Smooth muscle cell (in vitro differentiated cells): ENCODE measurements around the gene IL3RA. TPM values are rescaled to one million over a fixed set of nuclear protein-coding genes. Genes with fewer than 3 reads are reported as not detected.

ENCODE experiments used
- DNase-seq: peaks from one replicate; lab custom pipeline; 2025; ENCODE audit not compliant: unreplicated experiment; lab: John Stamatoyannopoulos, UW
- H2AFZ ChIP-seq: fragments of 200-600 bp; sonication (generic); 2 replicates; pipeline ENCODE4 v1.6.0; 2016; ENCODE audit warnings: antibody characterized with exemption, low read depth, mild to moderate bottlenecking
- H3F3A ChIP-seq: fragments of 200-600 bp; sonication (generic); 2 replicates; pipeline ENCODE4 v1.6.0; 2017; ENCODE audit warnings: antibody characterized with exemption, low read depth
- H3K27ac ChIP-seq: fragments of 200-600 bp; sonication (generic); 2 replicates; pipeline ENCODE4 v1.5.1; 2016; ENCODE audit warnings: low read depth, mild to moderate bottlenecking
- H3K27me3 ChIP-seq: fragments of 200-600 bp; sonication (generic); 2 replicates; pipeline ENCODE4 v1.6.1; 2016; ENCODE audit warnings: low read depth, mild to moderate bottlenecking
- H3K36me3 ChIP-seq: fragments of 200-600 bp; sonication (generic); 2 replicates; pipeline ENCODE4 v1.5.1; 2016; ENCODE audit warnings: low read depth
- H3K4me1 ChIP-seq: fragments of 200-600 bp; sonication (generic); 2 replicates; pipeline ENCODE4 v1.5.1; 2016; ENCODE audit warnings: low read depth
- H3K4me2 ChIP-seq: fragments of 200-600 bp; sonication (generic); 2 replicates; pipeline ENCODE4 v1.6.0; 2016; ENCODE audit warnings: mild to moderate bottlenecking
- H3K4me3 ChIP-seq: fragments of 200-600 bp; sonication (generic); 2 replicates; pipeline ENCODE4 v1.5.1; 2016; ENCODE audit warnings: mild to moderate bottlenecking
- H3K79me2 ChIP-seq: fragments of 200-600 bp; sonication (generic); 2 replicates; pipeline ENCODE4 v1.6.0; 2016; ENCODE audit warnings: low read depth, mild to moderate bottlenecking
- H3K9ac ChIP-seq: fragments of 200-600 bp; sonication (generic); 2 replicates; pipeline ENCODE4 v1.6.0; 2016; ENCODE audit warnings: low read depth
- H3K9me3 ChIP-seq: fragments of 200-600 bp; sonication (generic); replicated peaks from 2 replicates; pipeline ENCODE4 v1.5.1; 2016; ENCODE audit warnings: low read depth
- H4K20me1 ChIP-seq: fragments of 200-600 bp; sonication (generic); 2 replicates; pipeline ENCODE4 v1.6.0; 2016; ENCODE audit warnings: low read depth
- WGBS: methylation state at CpG from one replicate; pipeline ENCODE4 v1.1.7; 2016; ENCODE audit warnings: low lambda C conversion rate; 5-methylcytosine and 5-hydroxymethylcytosine counted together
- polyA plus RNA-seq: library from polyadenylated mRNA; unstranded; fragments of >200 nt; fragmentation: Nextera tagmentation; extraction: Ambion mirVana; gene quantifications from 2 replicates; pipeline ENCODE4 v1.2.1, GENCODE V29; 2016
- total RNA-seq: library from RNA; depleted of rRNA; stranded (reverse); fragments of >200 nt; gene quantifications from 2 replicates; pipeline ENCODE4 v1.2.3, GENCODE V29; 2014
- TF ChIP-seq, protein P1 (sequence below): fragments of 200-600 bp; sonication (generic); IDR thresholded peaks from 2 replicates; pipeline ENCODE4 v1.5.1; 2017; ENCODE audit warnings: borderline replicate concordance, mild to moderate bottlenecking, antibody characterized with exemption; ENCODE audit not compliant: insufficient read depth, poor library complexity, severe bottlenecking

IL3RA gene
- total and polyA plus RNA-seq, 2 experiments from 2014 or later, result 0.24 TPM; not detected in 1

DNA sequence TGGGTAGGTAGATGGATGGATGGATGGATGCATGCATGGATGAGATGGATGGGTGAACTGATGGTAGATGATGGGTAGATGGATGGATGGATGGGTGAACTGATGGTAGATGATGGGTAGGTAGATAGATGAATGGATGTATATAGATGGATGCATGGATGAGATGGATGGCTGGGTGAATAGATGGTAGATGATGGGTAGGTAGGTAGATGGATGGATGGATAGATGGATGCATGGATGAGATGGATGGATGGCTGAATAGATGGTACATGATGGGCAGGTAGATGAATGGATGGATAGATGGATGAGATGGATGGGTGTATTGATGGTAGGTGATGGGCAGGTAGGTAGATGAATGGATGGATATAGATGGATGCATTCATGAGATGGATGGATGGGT is 70.5 kb downstream of the IL3RA start:
- H3K4me1 ChIP-seq, result no peaks in the 10 kb centered on the region

GRCh38 chrX:1411326-1411725 is 74.7 kb downstream of the IL3RA start:
- Histone ChIP-seq H3K4me3 (no peak overlapping the region), H3K27ac (no peak overlapping the region), H3K36me3 (no peaks in the 10 kb centered on the region), H2AFZ (no peak overlapping the region), H3K4me1 (no peaks in the 10 kb centered on the region), H3K27me3 (no peaks in the 10 kb centered on the region), H4K20me1 (no peaks in the 10 kb centered on the region), H3K9ac (no peak overlapping the region), H3K9me3 (no peaks in the 10 kb centered on the region), H3F3A (no peaks in the 10 kb centered on the region), H3K79me2 (no peaks in the 10 kb centered on the region), H3K4me2 (no peak overlapping the region)
- TF ChIP-seq, protein P1, sequence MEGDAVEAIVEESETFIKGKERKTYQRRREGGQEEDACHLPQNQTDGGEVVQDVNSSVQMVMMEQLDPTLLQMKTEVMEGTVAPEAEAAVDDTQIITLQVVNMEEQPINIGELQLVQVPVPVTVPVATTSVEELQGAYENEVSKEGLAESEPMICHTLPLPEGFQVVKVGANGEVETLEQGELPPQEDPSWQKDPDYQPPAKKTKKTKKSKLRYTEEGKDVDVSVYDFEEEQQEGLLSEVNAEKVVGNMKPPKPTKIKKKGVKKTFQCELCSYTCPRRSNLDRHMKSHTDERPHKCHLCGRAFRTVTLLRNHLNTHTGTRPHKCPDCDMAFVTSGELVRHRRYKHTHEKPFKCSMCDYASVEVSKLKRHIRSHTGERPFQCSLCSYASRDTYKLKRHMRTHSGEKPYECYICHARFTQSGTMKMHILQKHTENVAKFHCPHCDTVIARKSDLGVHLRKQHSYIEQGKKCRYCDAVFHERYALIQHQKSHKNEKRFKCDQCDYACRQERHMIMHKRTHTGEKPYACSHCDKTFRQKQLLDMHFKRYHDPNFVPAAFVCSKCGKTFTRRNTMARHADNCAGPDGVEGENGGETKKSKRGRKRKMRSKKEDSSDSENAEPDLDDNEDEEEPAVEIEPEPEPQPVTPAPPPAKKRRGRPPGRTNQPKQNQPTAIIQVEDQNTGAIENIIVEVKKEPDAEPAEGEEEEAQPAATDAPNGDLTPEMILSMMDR, result no peak
- DNase-seq, result no peak
- 86% methylated on average over 12 of the region's 12 CpGs for WGBS

More for the DNA sequence above, 70.5 kb downstream of the IL3RA start:
- Histone ChIP-seq H3K9me3 (no peaks in the 10 kb centered on the region), H2AFZ (no peak overlapping the region), H3F3A (no peaks in the 10 kb centered on the region), H3K4me3 (no peak overlapping the region), H3K4me2 (no peak overlapping the region), H3K36me3 (no peaks in the 10 kb centered on the region), H3K9ac (no peak overlapping the region), H3K27ac (no peak overlapping the region), H3K27me3 (no peaks in the 10 kb centered on the region), H3K79me2 (no peaks in the 10 kb centered on the region), H4K20me1 (no peaks in the 10 kb centered on the region)
- TF ChIP-seq, protein P1, result no peak
- DNase-seq, result no peak

DNA sequence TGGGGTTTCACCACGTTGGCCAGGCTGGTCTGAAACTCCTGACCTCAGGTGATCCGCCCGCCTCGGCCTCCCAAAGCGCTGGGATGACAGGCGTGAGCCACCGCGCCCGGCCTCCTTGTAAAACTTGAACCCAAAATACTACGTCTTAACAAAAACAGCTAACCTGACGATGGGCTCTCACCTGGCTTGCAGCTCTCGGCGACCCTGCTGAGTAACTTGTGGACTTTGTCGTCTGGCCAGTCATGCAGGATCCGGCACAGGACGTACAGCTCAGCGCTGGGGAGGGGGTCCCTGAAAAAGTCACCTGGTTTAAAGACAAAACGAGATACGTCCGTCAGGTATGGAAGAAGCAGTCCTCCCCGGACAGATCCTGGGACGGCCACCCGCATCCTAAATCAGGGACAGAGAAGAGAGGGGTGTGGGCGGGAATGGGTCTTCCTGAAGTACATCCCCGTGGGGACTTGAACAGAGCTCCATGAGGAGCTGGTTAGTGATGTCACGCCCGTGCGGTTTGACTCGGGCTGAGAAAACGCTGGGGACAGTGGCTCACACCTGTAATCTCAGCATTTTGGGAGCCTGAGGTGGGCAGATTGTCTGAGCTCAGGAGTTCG is 76.1 kb downstream of the IL3RA start:
- H4K20me1 ChIP-seq, result no peaks in the 10 kb centered on the region
- no peak overlapping the region for H3K9ac ChIP-seq
- H3K9me3 ChIP-seq, result no peaks in the 10 kb centered on the region
- no peaks in the 10 kb centered on the region for H3K27me3 ChIP-seq
- no peaks in the 10 kb centered on the region for H3K36me3 ChIP-seq
- TF ChIP-seq, protein P1, result no peak
- no peak overlapping the region for H2AFZ ChIP-seq
- H3K4me1 ChIP-seq, result no peaks in the 10 kb centered on the region
- no peak overlapping the region for H3K4me2 ChIP-seq
- no peaks in the 10 kb centered on the region for H3K79me2 ChIP-seq
- no peak for DNase-seq
- no peak overlapping the region for H3K4me3 ChIP-seq
- no peak overlapping the region for H3K27ac ChIP-seq
- no peaks in the 10 kb centered on the region for H3F3A ChIP-seq
- WGBS, result 92% methylated on average over 31 of the region's 31 CpGs

DNA sequence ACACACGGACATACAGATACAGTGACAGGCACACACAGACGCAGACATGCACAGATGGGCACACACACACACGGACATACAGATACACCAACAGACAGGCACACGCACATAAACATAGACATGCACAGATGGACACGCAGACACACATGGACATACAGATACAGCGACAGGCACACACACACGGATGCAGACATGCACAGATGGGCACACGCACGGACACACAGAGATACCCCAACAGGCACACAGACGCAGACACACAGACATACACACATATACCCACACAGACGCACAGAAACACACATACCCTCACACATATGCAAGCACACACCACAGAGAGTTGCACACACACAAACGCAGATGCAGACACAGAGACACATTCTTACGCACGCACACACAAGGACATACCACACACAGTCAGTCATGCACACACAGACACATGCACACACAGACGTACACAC is 79.8 kb downstream of the IL3RA start:
- TF ChIP-seq, protein P1, result no peak
- H4K20me1 ChIP-seq, result no peaks in the 10 kb centered on the region
- H3K4me3 ChIP-seq, result no peak overlapping the region
- no peak overlapping the region for H2AFZ ChIP-seq
- H3K79me2 ChIP-seq, result no peaks in the 10 kb centered on the region
- no peaks in the 10 kb centered on the region for H3F3A ChIP-seq
- no peaks in the 10 kb centered on the region for H3K36me3 ChIP-seq
- no peaks in the 10 kb centered on the region for H3K4me1 ChIP-seq
- H3K27me3 ChIP-seq, result no peaks in the 10 kb centered on the region
- H3K27ac ChIP-seq, result no peak overlapping the region
- no peak overlapping the region for H3K9ac ChIP-seq
- 74% methylated on average over 15 of the region's 15 CpGs for WGBS
- DNase-seq, result no peak
- H3K9me3 ChIP-seq, result no peaks in the 10 kb centered on the region
- no peak overlapping the region for H3K4me2 ChIP-seq
